ENCODE data around the gene BMAL1. TPM values are rescaled to one million over a fixed set of nuclear protein-coding genes. Genes with fewer than 3 reads are reported as not detected.
"Not testable (repeated sequence)": the region's sequence is repeated elsewhere in the genome, so short reads cannot be mapped to it uniquely, and the experiment has no call there.

Gene BMAL1
- total RNA-seq, 1 donor from 2014 or later, result 43.6 TPM

DNA sequence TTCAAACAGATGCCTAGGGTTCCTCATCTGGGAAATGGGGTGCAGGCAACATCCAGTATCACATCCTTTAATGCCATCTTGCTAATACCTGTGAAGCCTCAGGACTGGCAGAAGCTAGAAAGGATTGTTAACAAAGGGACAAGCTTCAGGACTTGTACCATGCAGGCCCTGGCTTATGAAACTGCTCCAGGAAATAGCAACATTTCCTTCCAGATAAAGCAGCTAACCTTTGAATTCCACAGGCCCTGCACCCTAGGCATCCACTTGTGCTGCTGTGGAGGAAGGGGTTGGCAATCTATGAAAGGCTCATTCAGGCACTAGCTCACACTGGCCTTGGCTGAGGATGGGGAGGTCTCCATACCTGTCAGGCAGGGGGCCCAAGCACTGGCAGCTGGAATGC is 98.2 kb downstream of the BMAL1 start:
- no peak for DNase-seq (ENCODE audit: low spot score)

DNA sequence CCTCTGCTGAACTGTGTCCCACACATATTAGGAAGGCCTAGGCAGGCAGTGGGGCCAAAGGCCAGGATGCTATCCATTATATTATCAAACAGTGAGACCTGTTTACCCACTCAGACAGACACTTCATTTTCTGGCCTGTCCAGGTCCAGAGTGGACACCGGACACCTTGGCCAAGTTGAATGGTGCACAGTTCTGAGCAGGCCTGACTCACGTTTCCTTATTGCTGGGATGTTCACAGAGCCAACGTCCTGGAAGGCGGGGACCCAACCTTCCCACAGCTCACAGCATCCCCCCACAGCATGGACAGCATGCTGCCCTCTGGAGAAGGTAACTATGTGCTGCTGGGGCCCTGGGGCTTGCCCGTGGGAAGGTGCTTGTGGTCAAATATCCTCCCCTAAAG is 98.8 kb downstream of the BMAL1 start:
- no peak for DNase-seq (ENCODE audit: low spot score)

DNA sequence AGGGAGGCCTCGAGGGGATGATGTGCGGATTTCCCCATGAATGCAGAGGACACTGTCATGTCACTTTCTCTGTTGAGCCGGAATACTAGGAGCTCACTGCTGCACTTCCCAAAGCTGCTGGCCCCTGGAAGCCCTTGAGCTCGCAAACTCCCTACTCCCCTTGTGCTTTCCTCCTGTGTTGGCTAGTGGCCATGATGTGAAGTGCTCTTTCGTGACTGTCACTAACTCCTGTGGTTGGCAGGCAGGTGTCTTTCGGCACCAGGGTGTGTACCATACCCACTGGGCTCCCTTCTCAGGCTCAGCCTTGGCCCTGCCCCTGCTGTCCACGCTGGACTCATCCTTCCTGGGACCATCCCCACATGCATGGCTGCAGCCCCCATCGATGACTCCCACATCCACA is 99.2 kb downstream of the BMAL1 start:
- no peak for DNase-seq (ENCODE audit: low spot score)

DNA sequence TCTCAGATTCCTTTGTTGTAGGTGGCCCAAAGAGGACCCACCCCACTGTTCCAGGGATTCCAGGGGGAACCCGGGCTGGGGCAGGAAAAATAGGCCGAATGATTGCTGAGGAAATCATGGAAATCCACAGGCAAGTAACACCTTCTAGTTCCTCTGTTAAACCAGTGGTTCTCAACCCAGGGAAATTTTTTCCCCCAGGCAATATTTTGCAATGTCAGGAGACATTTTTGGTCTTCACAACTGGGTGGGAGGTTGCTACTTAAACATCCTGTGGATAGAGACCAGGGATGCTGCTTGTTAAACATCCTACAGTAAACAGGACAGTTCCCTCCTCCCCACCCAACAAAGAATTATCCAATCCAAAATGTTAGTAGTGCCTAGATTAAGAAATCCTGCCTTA is 100.7 kb downstream of the BMAL1 start:
- DNase-seq (ENCODE audit: low spot score), result no peak

DNA sequence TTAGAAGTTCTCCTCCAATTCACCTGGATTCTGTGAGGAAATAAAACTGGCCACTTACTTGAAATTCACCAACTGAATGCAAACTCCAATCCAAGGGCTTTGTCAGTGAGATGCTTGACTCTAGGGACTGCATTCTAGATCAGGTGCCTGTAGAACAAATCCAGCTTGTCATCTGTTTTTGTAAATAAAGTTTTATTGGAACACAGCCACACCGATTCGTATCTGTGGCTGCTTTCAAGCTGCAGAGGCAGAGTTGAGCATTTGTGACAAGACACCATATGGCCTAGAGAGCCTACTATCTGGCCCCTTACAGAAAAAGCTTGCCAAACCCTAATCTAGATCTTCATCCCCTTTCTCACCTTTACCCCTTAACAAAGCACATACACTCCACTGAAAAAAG is 103.1 kb downstream of the BMAL1 start:
- no peak for DNase-seq (ENCODE audit: low spot score)

DNA sequence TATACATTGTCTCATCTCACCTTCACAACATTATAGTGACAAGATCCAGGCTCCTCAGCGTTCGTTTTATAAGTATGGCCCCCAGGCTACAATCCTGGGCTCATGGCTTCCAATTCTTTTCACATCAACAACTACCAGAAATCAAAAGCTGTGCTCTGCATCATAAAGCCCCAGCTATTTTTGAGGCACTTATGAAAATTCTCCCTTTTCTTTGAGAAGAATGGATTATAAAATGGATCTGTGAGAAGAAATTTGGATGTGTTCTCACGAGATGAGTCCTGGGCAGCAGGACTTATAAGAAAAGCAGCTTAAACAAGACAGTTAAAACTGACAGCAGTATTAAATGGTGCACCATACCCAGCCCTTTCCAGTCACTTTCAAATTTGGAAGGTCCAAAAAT is 105.2 kb downstream of the BMAL1 start:
- no peak for DNase-seq (ENCODE audit: low spot score)

DNA sequence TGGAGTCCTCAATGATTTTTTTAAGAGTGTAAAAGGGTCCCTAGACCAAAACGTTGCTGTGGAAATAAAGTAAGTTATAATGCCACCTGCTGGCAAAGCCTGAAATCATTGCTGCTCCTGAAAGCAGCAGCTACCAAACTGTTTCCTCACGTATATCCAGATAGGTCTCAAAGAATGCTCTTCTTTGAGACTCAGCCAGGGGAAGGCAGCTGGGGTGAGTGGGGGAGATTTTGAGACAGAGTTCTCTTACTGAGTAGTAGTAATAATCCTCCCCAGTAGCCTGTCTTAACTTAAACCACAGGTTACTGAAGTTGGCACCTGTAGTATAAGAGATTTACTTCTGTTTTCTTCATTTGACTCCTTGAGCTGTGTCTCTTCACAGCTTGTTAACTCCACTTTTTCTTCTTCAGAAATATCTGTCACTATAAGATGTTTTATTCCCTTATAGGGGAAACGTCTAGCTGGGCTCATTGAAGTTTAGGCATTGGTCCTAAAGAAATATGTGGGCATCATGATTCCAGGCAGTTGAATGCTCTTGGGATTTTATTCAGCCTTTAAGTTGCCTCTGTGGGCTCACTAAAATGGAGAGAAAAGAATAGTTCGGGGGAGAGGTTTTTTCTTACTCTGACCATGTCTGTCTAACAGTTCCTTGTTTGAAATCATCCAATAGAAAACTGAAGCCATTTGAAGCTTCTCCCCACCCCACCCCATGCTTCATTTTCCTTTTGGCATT is 107.5 kb downstream of the BMAL1 start:
- DNase-seq (ENCODE audit: low spot score), result no peak

DNA sequence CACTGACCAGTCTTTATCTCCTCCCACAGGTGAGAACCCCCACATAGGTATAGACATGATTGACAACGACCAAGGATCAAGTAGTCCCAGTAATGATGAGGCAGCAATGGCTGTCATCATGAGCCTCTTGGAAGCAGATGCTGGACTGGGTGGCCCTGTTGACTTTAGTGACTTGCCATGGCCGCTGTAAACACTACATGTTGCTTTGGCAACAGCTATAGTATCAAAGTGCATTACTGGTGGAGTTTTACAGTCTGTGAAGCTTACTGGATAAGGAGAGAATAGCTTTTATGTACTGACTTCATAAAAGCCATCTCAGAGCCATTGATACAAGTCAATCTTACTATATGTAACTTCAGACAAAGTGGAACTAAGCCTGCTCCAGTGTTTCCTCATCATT is 109.0 kb downstream of the BMAL1 start:
- no peak for DNase-seq (ENCODE audit: low spot score)

DNA sequence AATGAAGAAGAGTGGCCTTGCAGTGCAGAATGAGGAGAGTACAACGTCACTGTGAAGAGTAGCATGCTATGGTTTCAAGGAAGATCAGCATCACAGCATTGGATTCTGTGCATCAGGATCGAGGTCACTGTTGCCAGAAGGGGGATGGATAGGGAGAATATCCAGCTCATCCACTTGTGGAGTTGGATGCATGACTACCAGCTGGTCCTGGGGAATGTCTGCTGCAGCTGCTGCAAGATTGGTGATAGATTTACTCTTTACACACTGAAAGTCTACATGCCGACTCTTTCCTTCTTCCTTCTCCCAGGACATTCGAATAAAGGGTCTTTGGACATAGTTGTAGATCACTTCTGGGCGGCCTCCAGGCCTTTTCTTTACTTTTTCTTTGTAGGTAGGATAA is 111.2 kb downstream of the BMAL1 start:
- DNase-seq (ENCODE audit: low spot score), result no peak

DNA sequence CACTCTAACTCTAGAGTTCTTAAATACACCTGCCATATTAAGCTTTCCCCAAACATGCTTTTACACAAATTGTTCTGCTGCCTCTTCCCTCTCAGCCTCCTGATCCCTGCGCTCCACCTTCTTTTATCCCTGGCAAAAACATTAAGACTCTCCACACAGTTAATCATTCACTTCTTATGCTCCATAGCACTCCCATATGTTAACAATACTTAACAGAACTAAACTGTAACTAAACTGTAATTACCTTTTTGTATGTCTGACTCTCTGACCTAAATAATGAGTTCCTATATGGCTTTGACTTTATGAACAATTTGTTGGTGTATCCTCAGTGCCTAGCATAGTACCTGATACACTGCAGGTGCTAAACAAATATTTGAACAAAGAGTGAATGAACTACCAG is 113.6 kb downstream of the BMAL1 start:
- DNase-seq (ENCODE audit: low spot score), result no peak

DNA sequence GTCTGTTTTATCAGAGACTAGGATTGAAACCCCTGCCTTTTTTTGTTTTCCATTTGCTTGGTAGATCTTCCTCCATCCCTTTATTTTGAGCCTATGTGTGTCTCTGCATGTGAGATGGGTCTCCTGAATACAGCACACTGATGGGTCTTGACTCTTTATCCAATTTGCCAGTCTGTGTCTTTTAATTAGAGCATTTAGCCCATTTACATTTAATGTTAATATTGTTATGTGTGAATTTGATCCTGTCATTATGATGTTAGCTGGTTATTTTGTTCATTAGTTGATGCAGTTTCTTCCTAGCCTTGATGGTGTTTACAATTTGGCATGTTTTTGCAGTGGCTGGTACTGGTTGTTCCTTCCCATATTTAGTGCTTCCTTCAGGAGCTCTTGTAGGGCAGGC is 120.7 kb downstream of the BMAL1 start:
- not testable (repeated sequence) for DNase-seq (ENCODE audit: low spot score)

DNA sequence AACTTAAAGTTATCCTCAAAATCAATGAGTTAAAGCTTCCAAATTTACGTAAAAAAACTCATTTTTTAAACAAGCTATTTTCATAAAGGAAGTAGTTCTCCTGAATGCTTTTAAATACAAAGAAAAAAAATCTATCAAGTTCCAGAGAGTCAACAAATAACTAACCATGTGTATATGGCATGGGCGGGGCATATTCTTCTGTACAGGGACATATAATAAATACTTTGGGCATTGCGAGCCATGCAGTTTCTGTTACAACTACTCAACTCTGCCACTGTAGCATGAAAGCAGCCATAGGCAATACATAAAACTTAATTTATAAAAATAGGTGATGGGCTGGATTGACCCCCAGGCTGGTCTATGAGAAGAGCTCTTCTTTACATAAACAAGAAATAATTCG is 127.6 kb downstream of the BMAL1 start:
- DNase-seq (ENCODE audit: low spot score), result no peak

DNA sequence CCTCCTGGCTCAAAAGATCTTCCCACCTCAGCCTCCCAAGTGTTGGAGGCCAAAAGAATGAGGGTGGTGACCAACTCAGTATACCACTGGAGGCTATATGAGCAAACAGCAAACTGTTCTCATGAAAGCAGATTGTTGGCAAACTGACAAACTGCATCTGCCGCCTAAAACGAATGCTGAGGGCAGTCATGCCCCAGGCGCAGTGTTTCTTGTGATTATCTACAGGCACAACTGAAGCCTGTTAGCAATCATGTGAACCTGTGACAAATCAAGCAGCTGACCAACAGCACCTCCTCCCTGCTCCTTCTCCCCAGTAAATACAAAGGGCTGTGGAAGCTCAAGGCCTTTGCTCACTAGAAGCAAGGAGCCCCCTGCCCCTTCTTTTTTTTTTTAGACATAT is 137.6 kb downstream of the BMAL1 start:
- no peak for DNase-seq (ENCODE audit: low spot score)

DNA sequence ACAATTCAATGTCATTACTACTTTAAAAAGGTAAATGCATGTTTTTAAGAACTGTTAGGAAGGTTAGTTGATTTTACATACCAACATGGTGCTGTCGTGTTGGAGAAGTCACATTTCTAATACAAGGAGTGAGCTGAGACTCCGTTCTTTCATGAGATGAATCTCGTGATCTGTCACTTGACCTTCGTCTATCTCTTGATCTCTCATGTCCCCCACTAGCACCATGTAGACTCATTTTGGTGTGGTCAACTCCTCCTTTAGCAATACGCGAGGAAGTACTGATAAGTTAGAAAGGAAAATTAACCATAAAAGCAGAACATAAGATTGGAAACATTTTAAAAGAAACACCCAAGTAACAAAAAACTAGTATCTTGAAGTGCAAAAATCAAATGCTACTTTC is 144.0 kb downstream of the BMAL1 start:
- no peak for DNase-seq (ENCODE audit: low spot score)

DNA sequence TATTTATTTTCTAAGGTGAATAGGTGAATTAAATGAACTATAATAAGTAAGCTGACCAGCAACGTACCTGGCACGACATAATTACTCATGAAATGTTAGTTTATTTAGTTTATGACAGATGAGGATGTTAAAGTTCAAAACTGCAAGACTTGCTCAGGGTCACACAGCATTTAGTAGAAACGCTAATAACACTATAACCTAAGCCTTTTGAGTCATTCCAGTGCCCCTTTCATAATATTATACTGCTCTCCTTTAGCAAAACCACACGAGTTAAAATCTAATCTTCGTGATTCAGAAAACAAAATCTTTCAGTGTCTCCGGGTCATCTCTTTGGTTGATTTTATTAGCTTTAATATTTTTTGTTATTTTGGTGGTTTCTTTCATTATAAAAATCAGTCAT is 145.8 kb downstream of the BMAL1 start:
- DNase-seq (ENCODE audit: low spot score), result no peak

DNA sequence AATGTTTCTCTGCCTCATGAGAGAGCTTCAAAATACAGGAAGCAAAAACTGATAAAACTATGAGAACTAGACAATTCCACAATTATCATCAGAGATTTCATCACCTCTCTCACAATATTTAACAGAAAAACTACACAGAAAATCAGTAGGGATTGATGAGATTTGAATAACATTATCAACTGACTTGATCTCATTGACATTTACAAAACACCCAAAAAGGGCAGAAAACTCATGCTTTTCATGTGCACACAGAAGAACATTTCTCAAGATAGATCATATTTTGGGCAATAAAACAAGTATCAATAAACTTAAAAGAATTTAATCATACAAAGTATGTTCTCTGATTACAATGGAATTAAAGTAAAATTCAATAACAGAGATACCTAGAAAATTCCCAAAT is 149.8 kb downstream of the BMAL1 start:
- DNase-seq (ENCODE audit: low spot score), result no peak

DNA sequence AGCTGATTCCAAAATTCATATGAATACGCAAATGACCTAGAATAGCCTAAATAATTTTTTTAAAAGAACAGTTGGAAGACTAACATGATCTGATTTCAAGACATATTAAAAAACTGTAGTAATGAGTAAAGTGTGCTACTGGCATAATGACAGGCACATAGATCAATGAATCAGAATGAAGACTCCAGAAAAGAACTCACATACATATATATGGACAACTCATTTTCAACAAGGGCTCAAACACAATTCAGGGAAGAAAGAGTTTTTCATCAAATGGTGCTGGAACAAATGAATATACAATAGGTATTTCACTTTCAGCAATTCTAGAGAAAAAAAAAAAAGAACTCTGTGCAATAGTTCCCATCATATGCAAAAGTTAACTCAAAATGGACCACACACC is 151.7 kb downstream of the BMAL1 start:
- no peak for DNase-seq (ENCODE audit: low spot score)

DNA sequence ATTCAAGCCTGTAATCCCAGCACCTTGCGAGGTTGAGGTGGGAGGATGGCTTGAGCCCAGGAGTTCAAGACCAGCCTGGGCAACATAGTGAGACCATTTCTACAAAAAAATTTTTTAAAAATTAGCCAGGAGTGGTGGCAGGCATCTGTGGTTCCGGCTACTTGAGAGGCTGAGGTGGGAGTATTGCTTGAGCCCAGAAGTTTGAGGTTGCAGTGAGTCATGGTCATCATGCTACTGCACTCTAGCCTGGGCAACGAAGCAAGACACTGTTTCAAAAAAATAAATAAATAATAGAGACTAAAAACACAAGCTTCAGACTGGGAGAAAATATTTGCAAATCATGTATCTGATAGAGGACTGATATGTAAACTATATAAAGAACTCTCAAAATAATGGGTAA is 152.2 kb downstream of the BMAL1 start:
- no peak for DNase-seq (ENCODE audit: low spot score)

DNA sequence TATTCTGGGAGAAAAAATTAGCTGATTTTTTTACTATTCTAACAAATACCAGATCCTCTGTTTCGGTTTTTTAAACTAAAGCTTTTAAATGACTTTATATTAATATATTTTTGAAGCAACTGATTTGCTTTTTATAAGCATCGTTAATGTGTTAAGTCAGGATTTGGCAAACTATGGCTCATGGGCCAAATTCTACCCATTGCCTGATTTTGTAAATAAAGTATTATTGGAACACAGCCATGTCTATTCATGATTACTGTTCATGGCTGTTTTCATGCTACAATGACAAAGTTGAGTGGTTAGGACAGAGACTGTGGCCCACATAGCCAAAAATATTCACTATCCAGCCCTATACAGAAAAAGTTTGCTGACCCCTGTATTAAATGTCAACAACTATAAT is 155.8 kb downstream of the BMAL1 start:
- no peak for DNase-seq (ENCODE audit: low spot score)

DNA sequence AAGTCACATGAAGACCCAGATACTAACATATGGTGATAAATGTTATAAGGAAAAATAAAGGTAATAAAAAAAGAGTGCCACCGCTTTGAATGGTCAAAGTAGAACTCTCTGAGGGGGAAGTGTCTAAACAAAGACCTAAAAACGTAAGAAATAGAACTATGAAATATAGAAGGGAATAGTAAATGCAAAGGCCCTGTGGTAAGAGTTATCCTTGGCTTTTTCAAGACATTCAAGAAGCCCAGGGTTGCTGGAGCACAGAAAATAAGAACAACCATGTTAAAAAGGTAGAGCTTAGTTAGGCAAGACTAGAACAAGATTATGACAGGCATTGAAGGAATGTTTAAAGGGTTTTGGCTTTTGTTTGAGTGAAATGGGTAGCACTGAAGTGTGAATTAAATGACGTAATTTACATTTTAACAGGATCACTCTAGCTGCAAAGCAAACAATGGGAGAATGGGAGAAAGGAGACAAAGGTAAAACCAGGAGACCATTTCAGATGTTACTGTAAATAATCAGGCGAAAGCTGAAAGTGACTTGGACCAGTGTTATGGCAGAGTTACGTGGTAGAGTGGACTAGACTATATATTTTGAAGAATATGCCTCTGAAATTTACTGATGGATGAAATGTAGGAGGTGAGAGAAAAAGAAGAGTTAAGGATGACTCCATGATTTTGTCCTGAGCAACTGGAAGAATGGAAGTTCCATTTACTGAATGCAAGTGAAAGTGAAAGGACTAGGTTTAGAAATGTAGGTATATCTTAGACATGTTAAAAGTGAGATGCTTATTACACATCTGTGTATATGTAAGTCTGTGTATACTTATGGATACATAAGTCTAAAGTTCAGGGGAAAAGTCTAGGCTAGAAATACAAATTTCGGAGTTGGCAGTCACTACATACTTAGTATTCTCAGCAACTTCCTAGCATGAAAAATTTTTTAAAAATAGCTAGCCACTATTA is 156.9 kb downstream of the BMAL1 start:
- no peak for DNase-seq (ENCODE audit: low spot score)

DNA sequence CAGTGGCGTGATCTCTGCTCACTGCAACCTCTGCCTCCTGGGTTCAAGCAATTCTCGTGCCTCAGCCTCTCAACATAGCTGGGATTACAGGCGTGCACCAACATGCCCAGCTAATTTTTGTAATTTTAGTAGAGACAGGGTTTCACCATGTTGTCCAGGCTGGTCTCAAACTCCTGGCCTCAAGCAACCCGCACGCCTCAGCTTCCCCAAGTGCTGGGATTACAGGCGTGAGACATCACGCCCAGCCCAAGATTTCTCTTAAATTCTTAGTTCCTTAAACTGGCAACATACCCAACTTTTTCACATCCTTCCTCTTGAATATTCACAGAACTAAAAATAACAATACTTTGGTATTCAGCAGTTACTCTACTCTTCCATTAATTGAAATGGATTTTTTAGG is 159.2 kb downstream of the BMAL1 start:
- DNase-seq (ENCODE audit: low spot score), result not testable (repeated sequence)

All from mesenteric fat pad (tissue), 1 donor.